ENCODE results near the gene ASPDH. TPM values are rescaled to one million over a fixed set of nuclear protein-coding genes. Genes with fewer than 3 reads are reported as not detected.

Gene ASPDH
- total RNA-seq, 1 experiment from 2014 or later = not detected

DNA sequence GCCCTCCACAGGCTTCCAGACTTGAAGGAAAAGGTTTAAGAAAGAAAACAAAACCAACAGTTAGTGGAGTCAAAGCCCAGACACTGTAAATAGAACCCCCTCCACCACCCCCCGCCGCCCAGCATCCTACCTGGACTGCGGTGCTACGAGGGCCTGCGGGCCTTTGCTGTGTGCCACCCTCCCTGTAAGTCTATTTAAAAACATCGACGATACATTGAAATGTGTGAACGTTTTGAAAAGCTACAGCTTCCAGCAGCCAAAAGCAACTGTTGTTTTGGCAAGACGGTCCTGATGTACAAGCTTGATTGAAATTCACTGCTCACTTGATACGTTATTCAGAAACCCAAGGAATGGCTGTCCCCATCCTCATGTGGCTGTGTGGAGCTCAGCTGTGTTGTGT is 30.8 kb downstream of the ASPDH start:
- H3K27ac Mint-ChIP-seq = no peak overlapping the region
- H3K4me3 Mint-ChIP-seq = no peak overlapping the region
- peaks cover 7% of the 10 kb centered on the region for H3K4me1 Mint-ChIP-seq
- no peak for TF ChIP-seq ZNF232 (CRISPR knock-in tag; IDR thresholded peaks at IDR 0.05)
- TF ChIP-seq NR2C2 (CRISPR knock-in tag; IDR thresholded peaks at IDR 0.05) = no peak
- TF ChIP-seq GRHL2 (CRISPR knock-in tag; IDR thresholded peaks at IDR 0.05; ENCODE audit: insufficient replicate concordance, severe bottlenecking) = no peak
- TF ChIP-seq ZNF263 (CRISPR knock-in tag; IDR thresholded peaks at IDR 0.05; ENCODE audit: low read depth) = no peak
- no peak for TF ChIP-seq ZNF396 (CRISPR knock-in tag; IDR thresholded peaks at IDR 0.05; ENCODE audit: borderline replicate concordance)
- TF ChIP-seq RORB (CRISPR knock-in tag; IDR thresholded peaks at IDR 0.05) = no peak
- TF ChIP-seq JAZF1 (CRISPR knock-in tag; IDR thresholded peaks at IDR 0.05) = no peak
- TF ChIP-seq, protein P1, sequence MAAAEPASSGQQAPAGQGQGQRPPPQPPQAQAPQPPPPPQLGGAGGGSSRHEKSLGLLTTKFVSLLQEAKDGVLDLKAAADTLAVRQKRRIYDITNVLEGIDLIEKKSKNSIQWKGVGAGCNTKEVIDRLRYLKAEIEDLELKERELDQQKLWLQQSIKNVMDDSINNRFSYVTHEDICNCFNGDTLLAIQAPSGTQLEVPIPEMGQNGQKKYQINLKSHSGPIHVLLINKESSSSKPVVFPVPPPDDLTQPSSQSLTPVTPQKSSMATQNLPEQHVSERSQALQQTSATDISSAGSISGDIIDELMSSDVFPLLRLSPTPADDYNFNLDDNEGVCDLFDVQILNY (CRISPR knock-in tag; IDR thresholded peaks at IDR 0.05) = no peak
- TF ChIP-seq, protein P2, sequence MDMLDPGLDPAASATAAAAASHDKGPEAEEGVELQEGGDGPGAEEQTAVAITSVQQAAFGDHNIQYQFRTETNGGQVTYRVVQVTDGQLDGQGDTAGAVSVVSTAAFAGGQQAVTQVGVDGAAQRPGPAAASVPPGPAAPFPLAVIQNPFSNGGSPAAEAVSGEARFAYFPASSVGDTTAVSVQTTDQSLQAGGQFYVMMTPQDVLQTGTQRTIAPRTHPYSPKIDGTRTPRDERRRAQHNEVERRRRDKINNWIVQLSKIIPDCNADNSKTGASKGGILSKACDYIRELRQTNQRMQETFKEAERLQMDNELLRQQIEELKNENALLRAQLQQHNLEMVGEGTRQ (CRISPR knock-in tag; IDR thresholded peaks at IDR 0.05) = no peak
- TF ChIP-seq FOXP1 (CRISPR knock-in tag; IDR thresholded peaks at IDR 0.05; ENCODE audit: borderline replicate concordance) = no peak
- no peak for TF ChIP-seq SP1 (CRISPR knock-in tag; conservative IDR thresholded peaks at IDR 0.05)
- TF ChIP-seq, protein P3, sequence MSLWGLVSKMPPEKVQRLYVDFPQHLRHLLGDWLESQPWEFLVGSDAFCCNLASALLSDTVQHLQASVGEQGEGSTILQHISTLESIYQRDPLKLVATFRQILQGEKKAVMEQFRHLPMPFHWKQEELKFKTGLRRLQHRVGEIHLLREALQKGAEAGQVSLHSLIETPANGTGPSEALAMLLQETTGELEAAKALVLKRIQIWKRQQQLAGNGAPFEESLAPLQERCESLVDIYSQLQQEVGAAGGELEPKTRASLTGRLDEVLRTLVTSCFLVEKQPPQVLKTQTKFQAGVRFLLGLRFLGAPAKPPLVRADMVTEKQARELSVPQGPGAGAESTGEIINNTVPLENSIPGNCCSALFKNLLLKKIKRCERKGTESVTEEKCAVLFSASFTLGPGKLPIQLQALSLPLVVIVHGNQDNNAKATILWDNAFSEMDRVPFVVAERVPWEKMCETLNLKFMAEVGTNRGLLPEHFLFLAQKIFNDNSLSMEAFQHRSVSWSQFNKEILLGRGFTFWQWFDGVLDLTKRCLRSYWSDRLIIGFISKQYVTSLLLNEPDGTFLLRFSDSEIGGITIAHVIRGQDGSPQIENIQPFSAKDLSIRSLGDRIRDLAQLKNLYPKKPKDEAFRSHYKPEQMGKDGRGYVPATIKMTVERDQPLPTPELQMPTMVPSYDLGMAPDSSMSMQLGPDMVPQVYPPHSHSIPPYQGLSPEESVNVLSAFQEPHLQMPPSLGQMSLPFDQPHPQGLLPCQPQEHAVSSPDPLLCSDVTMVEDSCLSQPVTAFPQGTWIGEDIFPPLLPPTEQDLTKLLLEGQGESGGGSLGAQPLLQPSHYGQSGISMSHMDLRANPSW (CRISPR knock-in tag; conservative IDR thresholded peaks at IDR 0.05; ENCODE audit: low read depth) = no peak
- TF ChIP-seq, protein P4, sequence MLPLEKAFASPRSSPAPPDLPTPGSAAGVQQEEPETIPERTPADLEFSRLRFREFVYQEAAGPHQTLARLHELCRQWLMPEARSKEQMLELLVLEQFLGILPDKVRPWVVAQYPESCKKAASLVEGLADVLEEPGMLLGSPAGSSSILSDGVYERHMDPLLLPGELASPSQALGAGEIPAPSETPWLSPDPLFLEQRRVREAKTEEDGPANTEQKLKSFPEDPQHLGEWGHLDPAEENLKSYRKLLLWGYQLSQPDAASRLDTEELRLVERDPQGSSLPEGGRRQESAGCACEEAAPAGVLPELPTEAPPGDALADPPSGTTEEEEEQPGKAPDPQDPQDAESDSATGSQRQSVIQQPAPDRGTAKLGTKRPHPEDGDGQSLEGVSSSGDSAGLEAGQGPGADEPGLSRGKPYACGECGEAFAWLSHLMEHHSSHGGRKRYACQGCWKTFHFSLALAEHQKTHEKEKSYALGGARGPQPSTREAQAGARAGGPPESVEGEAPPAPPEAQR (CRISPR knock-in tag; IDR thresholded peaks at IDR 0.05) = no peak
- H3K9me3 Mint-ChIP-seq = peaks cover 23% of the 10 kb centered on the region
- ATAC-seq (no peak), DNase-seq (ENCODE audit: low spot score) (no peak)
- H3K36me3 Mint-ChIP-seq = peaks cover 48% of the 10 kb centered on the region
- CTCF ChIA-PET = interaction anchor here (0.9 kb wide), 1 partner anchor 55 kb away, joined by 4 read pairs; no protein-coding TSS in a partner anchor
- POLR2A ChIA-PET = no interaction called here
- H3K27me3 Mint-ChIP-seq (ENCODE audit: low read depth) = peaks cover 31% of the 10 kb centered on the region

DNA sequence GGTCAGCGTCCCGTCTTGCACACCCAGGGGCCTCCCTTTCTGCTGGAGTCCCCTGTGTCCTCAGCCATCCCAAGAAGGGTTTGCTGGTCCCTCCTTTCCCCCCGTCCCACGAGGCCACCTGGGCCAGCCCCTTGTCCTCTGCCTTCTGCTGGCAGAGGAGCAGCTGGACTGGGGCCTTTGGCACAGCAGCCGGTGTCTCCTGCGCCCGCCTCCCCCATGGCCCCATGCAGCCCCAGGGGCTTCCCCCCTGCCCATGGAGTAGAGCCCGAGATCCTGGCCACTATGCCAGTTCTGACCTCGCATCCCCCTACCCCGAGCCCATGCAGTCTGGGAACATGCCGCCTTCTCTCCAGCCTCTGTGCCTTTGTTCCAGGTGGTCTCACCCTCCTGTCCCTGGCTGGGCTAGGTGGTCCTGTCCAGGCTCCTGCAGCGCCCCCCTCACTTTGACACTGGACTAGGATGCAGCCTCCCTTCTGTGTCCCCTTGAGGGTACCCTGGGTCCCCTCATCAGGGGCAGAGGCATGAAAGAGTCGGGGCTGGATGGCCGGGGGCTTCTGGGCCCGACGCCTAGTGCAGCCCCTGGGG is 31.4 kb downstream of the ASPDH start:
- H3K36me3 Mint-ChIP-seq = peaks cover 53% of the 10 kb centered on the region
- POLR2A ChIA-PET = no interaction called here
- peaks cover 28% of the 10 kb centered on the region for H3K9me3 Mint-ChIP-seq
- peaks cover 25% of the 10 kb centered on the region for H3K27me3 Mint-ChIP-seq (ENCODE audit: low read depth)
- TF ChIP-seq, protein P5, sequence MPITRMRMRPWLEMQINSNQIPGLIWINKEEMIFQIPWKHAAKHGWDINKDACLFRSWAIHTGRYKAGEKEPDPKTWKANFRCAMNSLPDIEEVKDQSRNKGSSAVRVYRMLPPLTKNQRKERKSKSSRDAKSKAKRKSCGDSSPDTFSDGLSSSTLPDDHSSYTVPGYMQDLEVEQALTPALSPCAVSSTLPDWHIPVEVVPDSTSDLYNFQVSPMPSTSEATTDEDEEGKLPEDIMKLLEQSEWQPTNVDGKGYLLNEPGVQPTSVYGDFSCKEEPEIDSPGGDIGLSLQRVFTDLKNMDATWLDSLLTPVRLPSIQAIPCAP (CRISPR knock-in tag; IDR thresholded peaks at IDR 0.05) = no peak
- TF ChIP-seq, protein P6, sequence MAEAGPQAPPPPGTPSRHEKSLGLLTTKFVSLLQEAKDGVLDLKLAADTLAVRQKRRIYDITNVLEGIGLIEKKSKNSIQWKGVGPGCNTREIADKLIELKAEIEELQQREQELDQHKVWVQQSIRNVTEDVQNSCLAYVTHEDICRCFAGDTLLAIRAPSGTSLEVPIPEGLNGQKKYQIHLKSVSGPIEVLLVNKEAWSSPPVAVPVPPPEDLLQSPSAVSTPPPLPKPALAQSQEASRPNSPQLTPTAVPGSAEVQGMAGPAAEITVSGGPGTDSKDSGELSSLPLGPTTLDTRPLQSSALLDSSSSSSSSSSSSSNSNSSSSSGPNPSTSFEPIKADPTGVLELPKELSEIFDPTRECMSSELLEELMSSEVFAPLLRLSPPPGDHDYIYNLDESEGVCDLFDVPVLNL (CRISPR knock-in tag; IDR thresholded peaks at IDR 0.05; ENCODE audit: borderline replicate concordance, low read depth) = no peak
- TF ChIP-seq GTF2I (CRISPR knock-in tag; conservative IDR thresholded peaks at IDR 0.05) (no peak), HMGA2 (CRISPR knock-in tag; IDR thresholded peaks at IDR 0.05) (no peak), CREM (CRISPR knock-in tag; IDR thresholded peaks at IDR 0.05) (no peak), MYBL2 (CRISPR knock-in tag; IDR thresholded peaks at IDR 0.05) (no peak)
- TF ChIP-seq, protein P7, sequence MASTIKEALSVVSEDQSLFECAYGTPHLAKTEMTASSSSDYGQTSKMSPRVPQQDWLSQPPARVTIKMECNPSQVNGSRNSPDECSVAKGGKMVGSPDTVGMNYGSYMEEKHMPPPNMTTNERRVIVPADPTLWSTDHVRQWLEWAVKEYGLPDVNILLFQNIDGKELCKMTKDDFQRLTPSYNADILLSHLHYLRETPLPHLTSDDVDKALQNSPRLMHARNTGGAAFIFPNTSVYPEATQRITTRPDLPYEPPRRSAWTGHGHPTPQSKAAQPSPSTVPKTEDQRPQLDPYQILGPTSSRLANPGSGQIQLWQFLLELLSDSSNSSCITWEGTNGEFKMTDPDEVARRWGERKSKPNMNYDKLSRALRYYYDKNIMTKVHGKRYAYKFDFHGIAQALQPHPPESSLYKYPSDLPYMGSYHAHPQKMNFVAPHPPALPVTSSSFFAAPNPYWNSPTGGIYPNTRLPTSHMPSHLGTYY (CRISPR knock-in tag; IDR thresholded peaks at IDR 0.05) = no peak
- TF ChIP-seq, protein P4 (CRISPR knock-in tag; IDR thresholded peaks at IDR 0.05) = no peak
- no peak overlapping the region for H3K27ac Mint-ChIP-seq
- ATAC-seq = no peak
- DNase-seq (ENCODE audit: low spot score) = no peak
- no peak overlapping the region for H3K4me3 Mint-ChIP-seq
- CTCF ChIA-PET = no interaction called here
- peaks cover 10% of the 10 kb centered on the region for H3K4me1 Mint-ChIP-seq

All from WTC11 (cell line).